ENCODE results near the gene CCDC93.

CCDC93 gene

DNA sequence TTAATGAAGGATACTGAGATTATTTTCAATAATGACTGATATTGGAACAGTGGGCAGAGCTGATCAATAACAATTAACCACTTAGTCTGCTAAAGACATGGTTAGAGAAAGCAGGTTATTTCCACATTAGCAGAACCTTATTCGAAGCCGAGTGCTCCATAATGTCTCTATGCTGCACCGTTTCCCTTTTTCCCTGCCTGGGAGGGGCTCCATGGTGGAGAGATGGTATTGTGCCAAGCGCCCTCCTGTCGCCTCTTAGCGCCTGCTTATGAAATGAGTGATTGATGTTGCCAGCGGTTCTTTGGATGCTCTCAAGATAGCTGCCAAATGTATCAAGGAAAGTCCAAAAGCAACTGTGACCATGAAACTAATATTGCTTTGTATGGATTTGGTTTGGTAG is 39.8 kb upstream of the CCDC93 start:
- Histone ChIP-seq H3K9me3 (ENCODE audit: control insufficient read depth, insufficient read depth, low read length) (no peaks in the 10 kb centered on the region), H3K36me3 (ENCODE audit: control insufficient read depth, insufficient read depth, low read length) (no peaks in the 10 kb centered on the region), H3K4me1 (ENCODE audit: control insufficient read depth, insufficient read depth, low read length) (peaks cover 4% of the 10 kb centered on the region; the same call in 1 of the 2 replicates), H3K27ac (ENCODE audit: low read depth, low read length) (no peak overlapping the region), H3K9ac (ENCODE audit: low read depth, low read length) (no peak overlapping the region), H3K4me3 (ENCODE audit: low read depth, low read length) (no peak overlapping the region), H3K27me3 (ENCODE audit: control insufficient read depth, insufficient read depth, low read length) (no peaks in the 10 kb centered on the region)

DNA sequence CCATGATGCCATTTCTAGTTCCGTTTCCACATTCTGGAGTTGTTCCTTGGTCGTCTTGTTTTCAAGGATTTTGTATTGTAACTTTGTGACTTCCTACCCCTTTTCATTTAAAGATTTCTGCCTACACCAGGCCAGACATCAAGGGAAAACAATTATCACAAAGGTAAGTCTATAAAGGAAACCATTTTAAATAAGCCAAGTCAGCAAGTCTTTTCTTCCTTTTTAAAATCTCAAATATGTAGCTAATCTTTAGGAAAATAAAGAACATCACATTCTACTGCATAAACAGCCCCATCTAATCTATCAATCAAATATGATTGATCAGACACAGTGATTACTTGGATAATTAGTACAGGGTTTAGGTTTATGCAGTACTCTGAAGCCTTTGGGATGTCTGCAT is 38.6 kb upstream of the CCDC93 start:
- Histone ChIP-seq H3K4me3 (ENCODE audit: low read depth, low read length) (no peak overlapping the region), H3K9ac (ENCODE audit: low read depth, low read length) (no peak overlapping the region), H3K9me3 (ENCODE audit: control insufficient read depth, insufficient read depth, low read length) (no peaks in the 10 kb centered on the region), H3K36me3 (ENCODE audit: control insufficient read depth, insufficient read depth, low read length) (no peaks in the 10 kb centered on the region), H3K27me3 (ENCODE audit: control insufficient read depth, insufficient read depth, low read length) (no peaks in the 10 kb centered on the region), H3K27ac (ENCODE audit: low read depth, low read length) (no peak overlapping the region), H3K4me1 (ENCODE audit: control insufficient read depth, insufficient read depth, low read length) (peaks cover 4% of the 10 kb centered on the region; the same call in 1 of the 2 replicates)

DNA sequence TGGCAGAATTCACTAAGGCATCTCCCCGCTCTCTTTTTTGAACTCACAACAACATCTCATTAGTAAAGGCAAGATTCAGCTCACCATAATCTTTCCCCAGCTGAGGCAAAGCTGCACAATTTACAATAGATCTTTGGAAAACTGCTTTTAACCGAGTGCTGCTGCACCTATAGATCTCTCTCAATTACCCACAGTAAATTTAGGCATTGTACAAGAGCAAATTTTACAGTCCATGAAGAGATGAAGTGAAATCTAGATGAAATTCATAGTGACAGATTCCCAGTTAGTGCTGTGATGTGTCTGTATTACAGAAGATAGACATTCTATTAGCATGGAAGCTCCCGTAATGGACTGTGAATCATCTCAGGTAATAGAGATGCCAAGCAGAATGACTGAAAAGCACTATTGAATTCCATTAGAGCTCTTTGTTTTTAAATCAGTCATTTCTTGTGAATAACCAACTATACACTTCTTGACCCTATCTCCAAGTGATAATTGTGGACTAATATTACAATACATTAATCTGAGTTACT is 38.0 kb upstream of the CCDC93 start:
- peaks cover 4% of the 10 kb centered on the region; the same call in 1 of the 2 replicates for H3K4me1 ChIP-seq (ENCODE audit: control insufficient read depth, insufficient read depth, low read length)
- H3K9me3 ChIP-seq (ENCODE audit: control insufficient read depth, insufficient read depth, low read length): no peaks in the 10 kb centered on the region
- no peak overlapping the region for H3K4me3 ChIP-seq (ENCODE audit: low read depth, low read length)
- no peak overlapping the region for H3K27ac ChIP-seq (ENCODE audit: low read depth, low read length)
- no peak overlapping the region for H3K9ac ChIP-seq (ENCODE audit: low read depth, low read length)
- H3K36me3 ChIP-seq (ENCODE audit: control insufficient read depth, insufficient read depth, low read length): no peaks in the 10 kb centered on the region
- no peaks in the 10 kb centered on the region for H3K27me3 ChIP-seq (ENCODE audit: control insufficient read depth, insufficient read depth, low read length)

DNA sequence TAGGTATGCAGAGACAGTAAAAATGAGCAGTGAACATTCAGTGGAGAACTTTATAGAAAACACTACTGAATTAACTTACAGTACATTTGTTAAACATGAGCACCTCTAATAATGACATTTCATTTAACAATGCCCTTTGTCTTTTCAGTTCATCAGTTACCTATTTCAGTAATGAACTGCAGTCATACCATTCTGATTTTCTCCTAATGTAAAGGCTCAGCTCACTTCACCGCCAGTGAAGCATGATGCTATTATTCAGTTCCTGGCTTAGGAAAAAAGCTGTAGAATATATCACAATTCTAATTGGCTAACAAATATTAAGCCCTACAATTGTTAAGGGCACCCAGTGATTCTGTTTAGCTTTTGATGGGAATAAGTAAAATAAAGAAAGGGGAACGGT is 37.1 kb upstream of the CCDC93 start:
- no peaks in the 10 kb centered on the region for H3K9me3 ChIP-seq (ENCODE audit: control insufficient read depth, insufficient read depth, low read length)
- H3K4me1 ChIP-seq (ENCODE audit: control insufficient read depth, insufficient read depth, low read length): peaks cover 4% of the 10 kb centered on the region; the same call in 1 of the 2 replicates
- no peak overlapping the region for H3K27ac ChIP-seq (ENCODE audit: low read depth, low read length)
- no peak overlapping the region for H3K9ac ChIP-seq (ENCODE audit: low read depth, low read length)
- H3K36me3 ChIP-seq (ENCODE audit: control insufficient read depth, insufficient read depth, low read length): no peaks in the 10 kb centered on the region
- no peak overlapping the region for H3K4me3 ChIP-seq (ENCODE audit: low read depth, low read length)
- H3K27me3 ChIP-seq (ENCODE audit: control insufficient read depth, insufficient read depth, low read length): no peaks in the 10 kb centered on the region

DNA sequence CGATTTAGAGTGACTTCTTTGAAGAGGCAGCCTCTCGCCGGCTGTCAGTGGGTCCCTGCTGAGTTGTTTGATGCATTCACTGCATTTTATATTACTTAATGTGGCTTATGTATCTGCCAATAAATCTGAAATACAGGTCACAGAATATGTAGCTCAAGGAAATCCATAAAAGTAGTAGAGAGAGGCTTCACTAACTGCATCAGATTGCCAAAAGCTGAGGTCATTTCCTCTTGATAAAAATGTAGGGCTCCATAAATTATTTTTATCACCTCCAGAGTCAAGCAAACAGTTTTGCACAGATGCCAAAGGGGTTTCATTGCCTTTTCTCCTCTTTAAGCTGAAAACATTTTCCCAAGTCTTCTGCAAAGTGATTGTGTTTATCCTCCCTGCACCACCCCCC is 36.5 kb upstream of the CCDC93 start:
- Histone ChIP-seq H3K4me1 (ENCODE audit: control insufficient read depth, insufficient read depth, low read length) (peaks cover 4% of the 10 kb centered on the region; the same call in 1 of the 2 replicates), H3K27me3 (ENCODE audit: control insufficient read depth, insufficient read depth, low read length) (no peaks in the 10 kb centered on the region), H3K27ac (ENCODE audit: low read depth, low read length) (no peak overlapping the region), H3K4me3 (ENCODE audit: low read depth, low read length) (no peak overlapping the region), H3K36me3 (ENCODE audit: control insufficient read depth, insufficient read depth, low read length) (no peaks in the 10 kb centered on the region), H3K9me3 (ENCODE audit: control insufficient read depth, insufficient read depth, low read length) (no peaks in the 10 kb centered on the region), H3K9ac (ENCODE audit: low read depth, low read length) (no peak overlapping the region)

DNA sequence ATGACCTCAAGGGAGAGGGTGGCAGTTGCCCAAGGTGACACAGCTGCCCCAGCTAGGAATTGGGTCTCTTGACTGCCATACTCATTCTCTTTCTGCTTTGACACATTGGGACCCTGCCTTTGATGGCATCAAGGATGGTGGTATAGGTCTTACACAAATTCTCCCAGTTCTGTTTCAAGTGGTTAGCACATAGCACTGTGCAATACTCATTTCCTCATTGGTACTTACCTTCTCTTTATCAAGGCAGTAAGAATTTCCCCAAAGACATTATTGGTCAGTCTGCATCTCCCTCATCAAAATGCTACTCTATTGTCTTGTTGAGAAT is 35.9 kb upstream of the CCDC93 start:
- peaks cover 4% of the 10 kb centered on the region; the same call in 1 of the 2 replicates for H3K4me1 ChIP-seq (ENCODE audit: control insufficient read depth, insufficient read depth, low read length)

DNA sequence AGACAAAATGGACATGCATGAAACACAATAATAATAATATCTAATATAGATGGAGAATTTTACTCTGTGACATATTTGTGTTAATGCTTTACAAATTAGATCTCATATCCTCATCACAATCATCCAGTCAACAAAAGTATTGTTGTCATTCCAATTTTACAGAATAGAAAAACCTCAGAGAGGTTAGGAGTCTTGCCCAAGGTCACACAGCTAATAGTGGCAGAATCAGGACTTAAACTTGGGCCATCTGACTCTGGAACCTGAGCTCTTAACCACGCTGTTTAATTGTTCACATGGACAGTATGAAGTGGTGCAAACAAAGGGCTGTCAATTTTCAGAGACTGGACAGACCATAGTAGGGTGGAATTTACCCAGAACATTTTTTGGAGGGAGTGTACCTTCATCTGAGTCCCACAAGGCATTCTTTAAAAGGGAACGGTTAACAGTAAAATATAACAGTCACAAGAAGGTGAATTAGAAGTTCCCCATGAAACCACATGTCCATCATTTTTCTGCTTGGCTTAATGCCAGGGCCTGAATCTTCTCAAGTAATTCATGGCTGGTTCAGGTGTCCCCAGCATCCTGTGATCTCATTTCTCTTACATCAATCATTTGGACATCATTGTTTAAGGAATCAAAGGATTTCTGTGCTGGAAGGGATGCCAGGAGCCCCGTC is 35.4 kb upstream of the CCDC93 start:
- Histone ChIP-seq H3K9ac (ENCODE audit: low read depth, low read length) (no peak overlapping the region), H3K4me3 (ENCODE audit: low read depth, low read length) (no peak overlapping the region), H3K4me1 (ENCODE audit: control insufficient read depth, insufficient read depth, low read length) (peaks cover 4% of the 10 kb centered on the region; the same call in 1 of the 2 replicates), H3K9me3 (ENCODE audit: control insufficient read depth, insufficient read depth, low read length) (no peaks in the 10 kb centered on the region), H3K27ac (ENCODE audit: low read depth, low read length) (no peak overlapping the region), H3K36me3 (ENCODE audit: control insufficient read depth, insufficient read depth, low read length) (no peaks in the 10 kb centered on the region), H3K27me3 (ENCODE audit: control insufficient read depth, insufficient read depth, low read length) (no peaks in the 10 kb centered on the region)

More for the DNA sequence above, 35.9 kb upstream of the CCDC93 start:
- H3K36me3 ChIP-seq (ENCODE audit: control insufficient read depth, insufficient read depth, low read length): no peaks in the 10 kb centered on the region
- H3K27me3 ChIP-seq (ENCODE audit: control insufficient read depth, insufficient read depth, low read length): no peaks in the 10 kb centered on the region
- H3K9me3 ChIP-seq (ENCODE audit: control insufficient read depth, insufficient read depth, low read length): no peaks in the 10 kb centered on the region
- no peak overlapping the region for H3K4me3 ChIP-seq (ENCODE audit: low read depth, low read length)
- H3K27ac ChIP-seq (ENCODE audit: low read depth, low read length): no peak overlapping the region
- H3K9ac ChIP-seq (ENCODE audit: low read depth, low read length): no peak overlapping the region

DNA sequence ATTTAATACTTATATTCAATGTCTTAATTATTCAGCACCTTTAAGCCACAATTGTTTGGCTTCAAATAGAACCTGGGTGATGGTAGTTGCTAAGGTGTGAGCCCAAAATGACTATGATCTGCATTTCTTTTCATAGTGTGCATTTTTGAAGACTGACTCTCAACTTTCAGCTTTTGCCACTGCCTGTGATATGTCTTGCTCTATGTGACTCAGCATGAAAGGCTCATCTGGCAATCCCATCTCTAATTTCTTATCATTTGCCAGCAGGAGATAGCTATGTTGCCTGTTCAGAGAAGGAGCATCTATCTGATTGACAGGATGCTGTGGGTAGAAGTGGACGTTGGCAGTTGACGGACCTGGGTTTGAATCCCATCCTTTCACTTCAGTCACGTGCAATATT is 34.5 kb upstream of the CCDC93 start:
- H3K27ac ChIP-seq (ENCODE audit: low read depth, low read length): no peak overlapping the region
- no peak overlapping the region for H3K4me3 ChIP-seq (ENCODE audit: low read depth, low read length)
- H3K27me3 ChIP-seq (ENCODE audit: control insufficient read depth, insufficient read depth, low read length): no peaks in the 10 kb centered on the region
- no peak overlapping the region for H3K9ac ChIP-seq (ENCODE audit: low read depth, low read length)
- H3K36me3 ChIP-seq (ENCODE audit: control insufficient read depth, insufficient read depth, low read length): no peaks in the 10 kb centered on the region
- peaks cover 4% of the 10 kb centered on the region; the same call in 1 of the 2 replicates for H3K4me1 ChIP-seq (ENCODE audit: control insufficient read depth, insufficient read depth, low read length)
- H3K9me3 ChIP-seq (ENCODE audit: control insufficient read depth, insufficient read depth, low read length): no peaks in the 10 kb centered on the region

DNA sequence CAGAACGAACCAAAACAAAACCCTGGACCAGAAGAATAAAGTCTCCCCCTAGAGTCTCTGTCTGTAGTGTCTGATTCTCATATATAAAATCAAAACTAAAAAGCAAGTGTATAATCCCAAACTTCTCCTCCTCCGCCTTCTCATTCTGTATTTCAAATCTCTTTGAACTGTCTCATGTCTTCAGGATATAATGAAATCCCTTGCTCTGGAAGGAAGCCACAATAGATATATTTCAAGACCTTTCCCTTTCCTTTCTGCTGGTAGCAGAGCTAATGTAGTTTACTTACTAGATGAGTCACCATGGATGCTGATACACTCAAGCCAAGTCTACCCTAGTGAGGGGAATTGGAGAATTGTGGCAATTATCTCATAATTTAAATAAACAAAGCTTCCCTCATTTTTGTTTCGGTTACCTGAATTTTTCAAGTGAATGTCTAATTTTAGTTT is 33.5 kb upstream of the CCDC93 start:
- no peaks in the 10 kb centered on the region for H3K27me3 ChIP-seq (ENCODE audit: control insufficient read depth, insufficient read depth, low read length)
- H3K36me3 ChIP-seq (ENCODE audit: control insufficient read depth, insufficient read depth, low read length): no peaks in the 10 kb centered on the region
- no peak overlapping the region for H3K27ac ChIP-seq (ENCODE audit: low read depth, low read length)
- peaks cover 4% of the 10 kb centered on the region; the same call in 1 of the 2 replicates for H3K4me1 ChIP-seq (ENCODE audit: control insufficient read depth, insufficient read depth, low read length)
- no peak overlapping the region for H3K9ac ChIP-seq (ENCODE audit: low read depth, low read length)
- H3K4me3 ChIP-seq (ENCODE audit: low read depth, low read length): no peak overlapping the region
- no peaks in the 10 kb centered on the region for H3K9me3 ChIP-seq (ENCODE audit: control insufficient read depth, insufficient read depth, low read length)

DNA sequence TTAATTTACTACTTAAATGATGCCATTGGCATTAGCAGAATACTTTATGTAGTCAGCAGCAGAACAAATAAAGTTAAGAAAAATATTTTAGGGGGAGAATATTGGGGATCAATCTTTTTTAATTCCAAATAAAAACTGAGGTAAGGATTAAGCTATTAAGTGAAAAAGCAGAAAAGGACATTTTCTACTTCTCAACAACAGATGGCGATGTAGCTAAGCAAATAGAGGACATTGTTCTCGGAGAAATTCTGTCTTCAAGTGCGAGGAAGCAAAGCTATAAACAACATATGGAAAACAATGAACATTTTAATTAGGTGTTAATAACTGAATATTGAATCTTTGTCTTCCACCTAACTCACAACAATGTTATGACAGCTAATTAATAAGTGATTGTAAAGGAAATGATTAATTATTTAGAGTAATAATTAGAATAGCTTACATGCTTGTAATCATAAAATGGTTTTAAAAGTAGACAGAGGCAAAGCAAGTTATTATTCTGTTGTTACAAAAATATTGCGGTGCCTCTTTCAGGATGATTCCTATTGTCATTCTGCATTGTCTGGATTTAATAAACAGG is 32.9 kb upstream of the CCDC93 start:
- no peak overlapping the region for H3K27ac ChIP-seq (ENCODE audit: low read depth, low read length)

DNA sequence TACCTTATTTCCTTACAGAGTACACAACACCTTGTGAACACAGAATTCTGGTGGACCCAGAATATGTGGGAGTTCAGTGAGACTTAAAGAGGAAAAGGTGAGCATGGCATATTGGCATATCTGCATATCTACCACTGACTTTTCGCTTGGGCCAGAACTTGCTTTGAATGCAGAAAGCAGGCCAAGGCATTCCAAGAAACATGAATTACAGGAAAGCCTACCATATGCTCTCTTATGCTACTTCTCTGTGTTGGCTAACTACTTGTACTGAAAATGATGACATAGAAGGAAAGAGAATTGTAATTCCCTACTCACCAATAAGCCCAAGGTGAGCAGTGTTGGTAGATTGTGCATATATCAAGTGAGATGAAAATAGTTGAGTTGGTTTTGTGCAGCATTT is 31.4 kb upstream of the CCDC93 start:
- Histone ChIP-seq H3K9me3 (ENCODE audit: control insufficient read depth, insufficient read depth, low read length) (no peaks in the 10 kb centered on the region), H3K27me3 (ENCODE audit: control insufficient read depth, insufficient read depth, low read length) (no peaks in the 10 kb centered on the region), H3K4me1 (ENCODE audit: control insufficient read depth, insufficient read depth, low read length) (no peaks in the 10 kb centered on the region; the same call in 1 of the 2 replicates), H3K9ac (ENCODE audit: low read depth, low read length) (no peak overlapping the region), H3K27ac (ENCODE audit: low read depth, low read length) (no peak overlapping the region), H3K4me3 (ENCODE audit: low read depth, low read length) (no peak overlapping the region), H3K36me3 (ENCODE audit: control insufficient read depth, insufficient read depth, low read length) (no peaks in the 10 kb centered on the region)

More for the DNA sequence above, 32.9 kb upstream of the CCDC93 start:
- Histone ChIP-seq H3K27me3 (ENCODE audit: control insufficient read depth, insufficient read depth, low read length) (no peaks in the 10 kb centered on the region), H3K4me3 (ENCODE audit: low read depth, low read length) (no peak overlapping the region), H3K9me3 (ENCODE audit: control insufficient read depth, insufficient read depth, low read length) (no peaks in the 10 kb centered on the region), H3K36me3 (ENCODE audit: control insufficient read depth, insufficient read depth, low read length) (no peaks in the 10 kb centered on the region), H3K9ac (ENCODE audit: low read depth, low read length) (no peak overlapping the region), H3K4me1 (ENCODE audit: control insufficient read depth, insufficient read depth, low read length) (peaks cover 4% of the 10 kb centered on the region; the same call in 1 of the 2 replicates)

Measured in HUES48 (cell line).